ENCODE data around the gene NAA60.

NAA60 gene

DNA sequence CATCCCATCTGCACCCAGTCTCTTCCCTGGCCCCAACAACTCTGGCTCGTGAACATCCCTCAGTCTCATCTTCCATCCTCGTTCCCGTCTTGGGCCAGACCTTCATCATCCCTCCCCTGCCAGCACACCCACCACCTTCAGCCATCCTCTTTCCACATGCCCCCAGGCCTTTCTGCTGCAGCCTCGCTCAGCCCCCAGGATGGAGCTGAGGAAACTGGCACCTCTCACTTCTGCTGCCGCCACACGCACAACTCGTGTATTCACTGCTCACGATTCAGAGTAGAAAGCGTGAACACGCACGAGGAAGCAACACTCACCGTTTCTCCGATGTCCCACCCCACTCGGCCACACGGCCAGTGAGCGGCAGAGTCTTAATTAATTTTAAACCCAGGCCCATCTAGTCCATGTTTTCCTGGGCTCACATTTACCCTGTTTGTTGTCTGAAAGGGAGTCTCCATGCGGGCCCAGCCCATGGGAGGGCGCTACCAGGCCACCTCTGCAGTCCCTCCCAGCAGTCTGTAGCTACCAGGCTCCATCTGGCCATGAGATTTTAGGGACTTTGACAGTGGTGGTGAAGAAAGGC lies 39.3 kb downstream of the NAA60 start:
- Histone ChIP-seq H3K9me3 (ENCODE audit: insufficient read depth, low read depth, low read length) (no peaks in the 10 kb centered on the region), H3K27me3 (ENCODE audit: insufficient read depth, low read length, poor library complexity, severe bottlenecking) (no peaks in the 10 kb centered on the region), H3K4me1 (ENCODE audit: insufficient read depth, low read length, poor library complexity, severe bottlenecking) (no peaks in the 10 kb centered on the region), H4K20me1 (ENCODE audit: insufficient read depth, low read length, poor library complexity, severe bottlenecking) (no peaks in the 10 kb centered on the region), H2AFZ (ENCODE audit: low read length) (no peak overlapping the region), H3F3A (ENCODE audit: low read depth) (no peaks in the 10 kb centered on the region), H3K9ac (ENCODE audit: low read depth, low read length, poor library complexity, severe bottlenecking) (no peak overlapping the region), H3K4me2 (ENCODE audit: low read depth, low read length, poor library complexity, severe bottlenecking) (no peak overlapping the region), H3K36me3 (ENCODE audit: insufficient read depth, low read length) (peaks cover 41% of the 10 kb centered on the region; the same call in 1 of the 2 replicates), H3K79me2 (ENCODE audit: insufficient read depth, low read length) (no peaks in the 10 kb centered on the region), H3K9me2 (replicated peaks; ENCODE audit: low read depth, low read length) (no peaks in the 10 kb centered on the region), H3K4me3 (ENCODE audit: low read length, poor library complexity, severe bottlenecking) (no peak overlapping the region)
- no peak for TF ChIP-seq CTCF (conservative IDR thresholded peaks at IDR 0.05; ENCODE audit: low read length)
- no peak for TF ChIP-seq EZH2phosphoT487 (IDR thresholded peaks at IDR 0.05; ENCODE audit: borderline replicate concordance)

DNA sequence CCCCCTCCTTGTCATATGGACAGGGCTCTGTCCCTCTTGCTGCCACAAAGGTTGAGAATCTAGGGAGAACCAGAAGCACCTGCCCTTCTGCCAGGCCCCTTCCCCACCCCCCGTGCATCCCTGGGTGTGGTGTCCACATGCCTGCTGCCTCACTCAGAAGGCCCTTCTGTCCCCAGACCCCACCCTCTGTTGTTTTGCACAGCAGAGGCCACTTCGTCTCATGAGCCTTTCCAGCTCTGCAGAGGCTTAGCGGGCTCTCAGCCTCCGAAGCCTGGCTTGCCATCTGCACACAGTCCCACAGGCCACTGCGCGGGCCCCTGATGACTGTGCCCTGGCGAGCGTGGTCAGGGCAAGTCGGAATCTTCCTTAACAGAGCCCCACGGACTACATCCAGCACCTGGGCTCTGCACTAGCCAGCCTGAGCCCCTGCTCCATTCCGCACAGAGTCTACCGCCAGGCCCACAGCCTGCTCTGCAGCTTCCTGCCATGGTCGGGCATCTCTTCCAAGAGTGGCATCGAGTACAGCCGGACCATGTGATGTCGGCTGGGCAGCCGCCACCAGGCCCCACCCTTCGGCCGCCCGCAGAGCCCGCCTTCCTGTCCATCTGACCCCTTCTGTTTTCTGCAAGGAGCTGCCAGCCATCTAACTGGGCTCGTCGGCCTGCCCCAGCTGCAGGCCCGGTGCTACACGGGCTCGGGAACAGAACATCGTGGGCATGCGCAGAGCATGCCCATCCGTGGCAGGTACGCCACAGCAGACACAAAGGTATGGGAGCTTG lies 41.0 kb downstream of the NAA60 start:
- H3K4me3 ChIP-seq (ENCODE audit: low read length, poor library complexity, severe bottlenecking): no peak overlapping the region
- TF ChIP-seq EZH2phosphoT487 (IDR thresholded peaks at IDR 0.05; ENCODE audit: borderline replicate concordance): no peak
- no peak for TF ChIP-seq CTCF (conservative IDR thresholded peaks at IDR 0.05; ENCODE audit: low read length)
- no peaks in the 10 kb centered on the region for H4K20me1 ChIP-seq (ENCODE audit: insufficient read depth, low read length, poor library complexity, severe bottlenecking)
- no peaks in the 10 kb centered on the region for H3K79me2 ChIP-seq (ENCODE audit: insufficient read depth, low read length)
- H3K9me3 ChIP-seq (ENCODE audit: insufficient read depth, low read depth, low read length): no peaks in the 10 kb centered on the region
- H2AFZ ChIP-seq (ENCODE audit: low read length): no peak overlapping the region
- H3K36me3 ChIP-seq (ENCODE audit: insufficient read depth, low read length): peaks cover 37% of the 10 kb centered on the region; the same call in 1 of the 2 replicates
- no peaks in the 10 kb centered on the region for H3K4me1 ChIP-seq (ENCODE audit: insufficient read depth, low read length, poor library complexity, severe bottlenecking)
- no peak overlapping the region for H3K4me2 ChIP-seq (ENCODE audit: low read depth, low read length, poor library complexity, severe bottlenecking)
- no peaks in the 10 kb centered on the region for H3F3A ChIP-seq (ENCODE audit: low read depth)
- no peaks in the 10 kb centered on the region for H3K27me3 ChIP-seq (ENCODE audit: insufficient read depth, low read length, poor library complexity, severe bottlenecking)
- no peaks in the 10 kb centered on the region for H3K9me2 ChIP-seq (replicated peaks; ENCODE audit: low read depth, low read length)
- no peak overlapping the region for H3K9ac ChIP-seq (ENCODE audit: low read depth, low read length, poor library complexity, severe bottlenecking)

GRCh38 chr16:3485097-3485745 lies 41.7 kb downstream of the NAA60 start:
- no peak for TF ChIP-seq EZH2phosphoT487 (IDR thresholded peaks at IDR 0.05; ENCODE audit: borderline replicate concordance)
- no peak for TF ChIP-seq CTCF (conservative IDR thresholded peaks at IDR 0.05; ENCODE audit: low read length)
- Histone ChIP-seq H3K9me2 (replicated peaks; ENCODE audit: low read depth, low read length) (no peaks in the 10 kb centered on the region), H2AFZ (ENCODE audit: low read length) (no peak overlapping the region), H3K9ac (ENCODE audit: low read depth, low read length, poor library complexity, severe bottlenecking) (no peak overlapping the region), H3K79me2 (ENCODE audit: insufficient read depth, low read length) (no peaks in the 10 kb centered on the region), H3K4me3 (ENCODE audit: low read length, poor library complexity, severe bottlenecking) (no peak overlapping the region), H3K4me1 (ENCODE audit: insufficient read depth, low read length, poor library complexity, severe bottlenecking) (no peaks in the 10 kb centered on the region), H4K20me1 (ENCODE audit: insufficient read depth, low read length, poor library complexity, severe bottlenecking) (no peaks in the 10 kb centered on the region), H3K36me3 (ENCODE audit: insufficient read depth, low read length) (peaks cover 34% of the 10 kb centered on the region; the same call in 1 of the 2 replicates), H3K9me3 (ENCODE audit: insufficient read depth, low read depth, low read length) (no peaks in the 10 kb centered on the region), H3K4me2 (ENCODE audit: low read depth, low read length, poor library complexity, severe bottlenecking) (no peak overlapping the region), H3F3A (ENCODE audit: low read depth) (no peaks in the 10 kb centered on the region), H3K27me3 (ENCODE audit: insufficient read depth, low read length, poor library complexity, severe bottlenecking) (no peaks in the 10 kb centered on the region)

All from Loucy (cell line).